ENCODE measurements around the gene FGFR2.

Gene FGFR2

DNA sequence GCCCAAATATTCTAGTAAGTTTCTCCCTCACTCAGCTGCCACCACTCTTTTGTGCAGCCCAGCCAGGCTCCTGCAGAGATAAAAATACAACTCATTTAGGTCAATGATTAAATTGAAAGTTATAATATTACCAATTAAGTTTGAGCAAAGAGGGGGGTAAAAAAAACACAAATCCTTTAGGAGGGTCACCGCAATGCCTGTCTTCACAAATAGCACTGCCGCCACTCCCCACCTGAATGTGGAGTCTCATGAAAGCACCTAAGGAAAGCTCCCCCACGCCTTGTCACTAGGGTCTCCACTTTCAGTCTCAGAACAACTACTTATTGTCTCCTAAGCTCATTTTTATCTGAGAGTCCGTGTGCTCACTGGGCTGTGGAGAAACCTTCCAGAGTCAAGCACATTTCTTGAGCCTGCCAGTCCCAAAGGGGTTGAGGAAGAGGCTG is 148.7 kb downstream of the FGFR2 start:
- no peak for DNase-seq (ENCODE audit: extremely low read depth, low read depth)

DNA sequence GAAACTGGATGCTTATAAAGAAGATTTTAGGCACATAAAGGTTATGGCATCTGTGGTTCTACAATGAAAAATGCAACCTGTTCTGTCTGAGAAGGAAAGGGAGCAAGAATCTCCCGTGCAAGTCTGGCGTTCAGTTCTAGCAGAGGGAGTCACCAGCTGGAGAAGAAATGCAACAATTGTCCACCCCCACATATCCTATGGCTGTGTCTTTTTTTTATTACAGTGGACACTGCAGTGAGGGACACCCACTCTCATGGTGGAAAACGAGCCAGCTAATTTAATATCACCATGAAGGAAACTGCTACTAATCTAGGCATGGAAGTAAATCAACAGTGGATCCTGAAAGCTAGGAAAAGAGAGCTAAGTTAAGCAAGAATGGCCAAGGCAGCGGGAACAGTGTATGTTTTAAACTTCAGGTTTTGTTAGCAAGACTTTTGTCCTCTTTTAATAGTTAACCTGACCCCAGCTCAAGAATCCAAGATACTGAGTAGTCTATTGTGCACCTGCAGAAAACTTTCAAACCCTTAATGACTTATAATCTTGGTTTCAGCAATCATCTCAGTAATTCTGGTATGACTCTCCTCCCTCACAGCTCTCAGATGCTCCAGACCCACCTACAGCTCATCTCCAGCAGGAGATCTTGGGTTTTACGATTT is 149.3 kb downstream of the FGFR2 start:
- TF ChIP-seq, protein P1, sequence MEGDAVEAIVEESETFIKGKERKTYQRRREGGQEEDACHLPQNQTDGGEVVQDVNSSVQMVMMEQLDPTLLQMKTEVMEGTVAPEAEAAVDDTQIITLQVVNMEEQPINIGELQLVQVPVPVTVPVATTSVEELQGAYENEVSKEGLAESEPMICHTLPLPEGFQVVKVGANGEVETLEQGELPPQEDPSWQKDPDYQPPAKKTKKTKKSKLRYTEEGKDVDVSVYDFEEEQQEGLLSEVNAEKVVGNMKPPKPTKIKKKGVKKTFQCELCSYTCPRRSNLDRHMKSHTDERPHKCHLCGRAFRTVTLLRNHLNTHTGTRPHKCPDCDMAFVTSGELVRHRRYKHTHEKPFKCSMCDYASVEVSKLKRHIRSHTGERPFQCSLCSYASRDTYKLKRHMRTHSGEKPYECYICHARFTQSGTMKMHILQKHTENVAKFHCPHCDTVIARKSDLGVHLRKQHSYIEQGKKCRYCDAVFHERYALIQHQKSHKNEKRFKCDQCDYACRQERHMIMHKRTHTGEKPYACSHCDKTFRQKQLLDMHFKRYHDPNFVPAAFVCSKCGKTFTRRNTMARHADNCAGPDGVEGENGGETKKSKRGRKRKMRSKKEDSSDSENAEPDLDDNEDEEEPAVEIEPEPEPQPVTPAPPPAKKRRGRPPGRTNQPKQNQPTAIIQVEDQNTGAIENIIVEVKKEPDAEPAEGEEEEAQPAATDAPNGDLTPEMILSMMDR (IDR thresholded peaks at IDR 0.05; ENCODE audit: low read depth, low read length): no peak
- no peak for DNase-seq (ENCODE audit: extremely low read depth, low read depth)

More for the DNA sequence above, 148.7 kb downstream of the FGFR2 start:
- TF ChIP-seq, protein P1 (IDR thresholded peaks at IDR 0.05; ENCODE audit: low read depth, low read length): no peak

DNA sequence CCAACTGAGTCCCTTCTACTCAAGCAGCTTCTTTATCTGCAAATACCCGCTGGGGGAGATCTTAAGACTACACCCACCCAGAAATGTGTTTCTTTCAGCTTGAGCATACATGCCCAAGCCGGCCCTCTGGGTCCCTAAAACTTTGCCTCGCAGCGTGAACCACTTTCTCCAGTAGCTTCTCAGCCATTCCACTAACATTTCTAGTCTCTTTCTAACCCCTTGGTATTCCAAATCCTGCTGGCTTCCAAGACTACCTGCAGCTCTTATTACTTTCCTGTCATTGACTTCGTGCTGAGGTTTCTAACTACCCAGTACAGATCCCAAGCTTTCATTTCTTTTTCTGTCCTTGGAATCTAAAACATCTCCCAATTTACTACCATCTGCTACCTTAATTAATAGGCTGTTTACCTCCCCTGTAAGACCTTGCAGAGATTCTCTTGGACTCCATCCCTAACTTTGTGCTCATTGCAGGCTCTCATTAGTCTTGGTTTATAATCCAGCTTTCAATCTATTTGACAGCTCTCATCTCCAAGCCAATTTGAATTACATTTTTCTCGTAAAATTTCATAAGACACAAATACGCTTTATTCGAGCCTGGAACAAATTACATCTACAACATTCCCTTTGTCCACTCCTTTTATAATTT is 153.6 kb downstream of the FGFR2 start:
- DNase-seq (ENCODE audit: extremely low read depth, low read depth): no peak
- TF ChIP-seq, protein P1 (IDR thresholded peaks at IDR 0.05; ENCODE audit: low read depth, low read length): no peak

DNA sequence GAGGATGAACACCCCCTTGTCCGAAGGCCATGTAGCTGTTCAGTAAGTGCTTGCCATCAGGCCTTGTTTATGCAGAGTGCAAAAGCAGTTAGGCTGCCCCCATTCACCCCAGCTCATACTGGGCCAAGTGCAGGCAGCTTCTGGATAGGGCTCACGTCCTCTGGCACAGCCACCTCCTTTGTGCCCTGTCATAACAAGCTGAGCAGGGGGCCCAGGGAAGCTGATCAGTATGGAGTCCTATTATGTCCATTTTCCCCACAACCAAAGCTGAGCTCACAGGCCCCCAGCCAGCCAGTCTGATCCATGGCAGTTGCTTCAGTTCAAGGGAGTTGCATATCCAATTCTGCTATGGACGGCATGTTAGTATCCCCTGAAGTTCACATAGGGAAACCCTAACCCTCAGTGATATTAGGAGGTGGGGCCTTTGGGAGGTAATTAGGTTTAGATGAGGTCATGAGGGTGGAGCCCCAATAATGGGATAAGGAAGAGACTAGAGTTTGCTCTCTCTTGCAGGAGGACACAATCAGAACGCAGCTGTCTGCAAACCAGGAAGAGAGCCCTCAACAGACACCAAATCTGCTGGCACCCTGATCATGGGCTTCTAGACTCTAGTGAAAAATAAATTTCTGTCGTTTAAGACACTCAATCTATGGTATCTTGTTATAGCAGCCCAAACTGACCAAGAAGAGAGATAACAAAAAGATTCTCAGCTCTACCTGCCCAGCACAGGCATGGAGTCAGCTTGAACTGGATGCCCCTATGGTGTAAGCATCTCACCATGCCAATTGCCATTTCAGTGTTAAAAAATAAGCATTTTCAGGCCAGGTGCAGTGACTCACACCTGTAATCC is 155.9 kb downstream of the FGFR2 start:
- DNase-seq (ENCODE audit: extremely low read depth, low read depth): no peak
- TF ChIP-seq, protein P1 (IDR thresholded peaks at IDR 0.05; ENCODE audit: low read depth, low read length): no peak

DNA sequence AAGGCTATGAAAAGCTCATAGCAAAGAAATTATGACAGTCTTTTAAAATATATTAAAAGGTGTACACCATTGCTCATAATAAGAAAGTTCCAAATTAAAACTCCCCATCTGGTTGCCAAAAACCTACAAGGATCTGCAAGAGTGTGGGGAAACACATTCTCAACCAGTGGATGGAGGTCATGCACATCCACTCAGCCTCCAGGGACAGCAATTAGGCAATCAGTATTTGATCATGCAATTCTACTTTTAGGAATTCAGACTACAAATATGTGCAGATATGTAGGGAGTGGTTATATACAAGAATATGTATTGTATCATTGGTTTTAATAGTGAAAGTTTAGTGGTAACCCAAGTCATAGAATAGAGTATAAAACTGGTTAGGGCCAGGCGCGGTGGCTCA is 157.8 kb downstream of the FGFR2 start:
- TF ChIP-seq, protein P1 (IDR thresholded peaks at IDR 0.05; ENCODE audit: low read depth, low read length): no peak

DNA sequence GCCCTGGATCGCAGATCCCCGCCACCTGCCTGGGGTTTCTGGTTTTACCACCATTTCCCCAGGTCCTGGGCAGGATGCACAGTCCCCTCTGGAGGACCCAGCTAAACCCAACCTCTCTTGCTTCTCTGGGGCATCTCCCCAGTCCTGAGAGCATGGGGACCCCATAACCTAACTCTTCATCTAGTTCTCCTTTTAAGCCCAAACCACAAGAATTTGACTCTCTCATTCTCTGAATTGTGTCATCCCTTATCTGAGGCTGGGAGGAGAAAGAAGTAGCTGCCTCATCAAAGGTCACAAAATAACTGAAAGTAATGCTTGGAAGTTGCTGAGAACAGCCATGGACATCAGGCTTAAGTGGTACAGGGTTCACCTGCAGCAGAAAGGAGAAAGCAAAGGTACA is 159.9 kb downstream of the FGFR2 start:
- TF ChIP-seq, protein P1 (IDR thresholded peaks at IDR 0.05; ENCODE audit: low read depth, low read length): no peak
- no peak for DNase-seq (ENCODE audit: extremely low read depth, low read depth)

More for the DNA sequence above, 157.8 kb downstream of the FGFR2 start:
- no peak for DNase-seq (ENCODE audit: extremely low read depth, low read depth)

DNA sequence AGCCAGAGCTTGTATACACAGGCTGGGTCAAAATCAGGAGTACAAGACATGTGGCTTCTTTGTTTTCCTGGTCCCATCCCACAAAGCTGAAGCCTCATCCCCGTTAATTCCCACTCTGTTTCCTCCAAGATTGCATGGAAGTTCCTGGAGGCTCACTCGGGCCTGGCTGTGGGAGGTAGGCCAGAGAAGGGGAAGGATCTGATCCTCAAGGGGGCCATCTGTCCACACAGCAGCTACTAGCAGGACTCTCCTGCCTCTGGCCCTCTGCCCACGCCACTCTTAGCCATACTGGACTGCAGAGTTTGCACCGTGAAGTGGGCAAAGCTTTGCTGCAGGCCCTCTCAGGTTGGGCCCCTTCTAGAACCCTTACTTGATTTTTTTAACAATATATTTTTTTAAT is 160.6 kb downstream of the FGFR2 start:
- DNase-seq (ENCODE audit: extremely low read depth, low read depth): no peak
- TF ChIP-seq, protein P1 (IDR thresholded peaks at IDR 0.05; ENCODE audit: low read depth, low read length): no peak
